Psoas muscle (tissue), 8 donors: ENCODE measurements around the gene FAM83C. TPM values are rescaled to one million over a fixed set of nuclear protein-coding genes. Genes with fewer than 3 reads are reported as not detected.

Experiments
- ATAC-seq, 4 donors: fragments of 200-7000 bp; cut with Tn5 transposase; one replicate each; pipeline ENCODE4 v1.9.1; 2020; ENCODE audit warnings: moderate library complexity in 3 of 4, mild to moderate bottlenecking in 2 of 4
- DNase-seq, 2 donors: peaks; one replicate each; pipeline ENCODE4 v3.0.0-alpha.2; 2020
- H3K27ac ChIP-seq: fragments of 200-600 bp; one replicate; pipeline ENCODE4 v1.8.0; 2022
- H3K27me3 ChIP-seq, 3 donors: fragments of 200-600 bp in 1 of 3; one replicate each; pipeline versions ENCODE4 v1.6.1 to v1.8.0; 2013 to 2022; ENCODE audit warnings: low read length in 2 of 3, mild to moderate bottlenecking in 2 of 3, moderate library complexity in 1 of 3; ENCODE audit not compliant: insufficient read depth in 3 of 3
- H3K36me3 ChIP-seq, 2 donors: fragments of 200-600 bp in 1 of 2; one replicate each; pipeline versions ENCODE4 v1.6.1 to v1.8.0; 2013 to 2022; ENCODE audit warnings: low read depth in 1 of 2, mild to moderate bottlenecking in 1 of 2, moderate library complexity in 1 of 2; ENCODE audit not compliant: insufficient read depth in 1 of 2
- H3K4me1 ChIP-seq: fragments of 200-600 bp; one replicate; pipeline ENCODE4 v1.8.0; 2022
- H3K4me3 ChIP-seq: fragments of 200-600 bp; one replicate; pipeline ENCODE4 v1.8.0; 2022; ENCODE audit warnings: mild to moderate bottlenecking
- H3K9me3 ChIP-seq: fragments of 200-600 bp; one replicate; pipeline ENCODE4 v1.8.0; 2022
- CTCF ChIP-seq: fragments of 200-600 bp; IDR thresholded peaks from one replicate; pipeline ENCODE4 v1.8.0; 2022; ENCODE audit warnings: antibody characterized with exemption
- WGBS, 3 donors: extraction: QIAGEN DNeasy Blood & Tissue Kit; methylation state at CpG; one replicate each; pipeline versions ENCODE4 v1.1.6 to v1.1.7; 2013; 5-methylcytosine and 5-hydroxymethylcytosine counted together
- intact Hi-C, 2 donors: fragments of 100-400 bp; cut with DNase I; formaldehyde crosslinking; loops; one replicate each; pipeline versions ENCODE4 v1.11.0 to v1.14.2; 2022
- polyA plus RNA-seq, 3 donors: library from polyadenylated mRNA; stranded (reverse); fragments of 200-250 nt; gene quantifications; one replicate each; pipeline ENCODE4 v1.2.3, GENCODE V29; 2013
- total RNA-seq, 4 donors: library from RNA; stranded (reverse); fragmentation: NEBNext Ultra II Directional in 2 of 4; extraction: Animal tissue kit (Norgen Biotek cat#: 25700) in 2 of 4; gene quantifications; one replicate each; pipeline versions ENCODE4 v1.2.1 to v1.2.4, GENCODE V29; 2021 to 2023
- donor health status: healthy with polysubstance abuse.
- donor health status: DM: no; HTN: no; CAD: no; lungs with moderate emphysema.
- donor health status: Bipolar disorder and iron deficiency.
- donor health status: healthy.
- donor health status: DM: yes; HTN: yes; CAD: no.
- donor health status: DM: no; HTN: no; CAD: no.
- donor health status: DM: no; HTN: no; CAD: no.
- donor health status: DM: yes; HTN: yes; CAD: no.

Gene FAM83C
- total and polyA plus RNA-seq, 7 donors: 0.04 to 0.07 (median 0.04) TPM; not detected in 4

GRCh38 chr20:35297740-35298139, 5.5 kb upstream of the FAM83C start:
- Histone ChIP-seq H3K9me3 (no peaks in the 10 kb centered on the region), H3K4me3 (no peak overlapping the region), H3K27ac (no peak overlapping the region), H3K36me3 (peaks cover 0 to 9% of the 10 kb centered on the region in 2 donors), H3K27me3 (peaks cover 0 to 14% (median 4%) of the 10 kb centered on the region in 3 donors), H3K4me1 (no peaks in the 10 kb centered on the region)
- no peak for TF ChIP-seq CTCF
- intact Hi-C loops: no loop called here
- WGBS, 3 donors: 86 to 88% (median 88%) methylated on average over 14 of the region's 14 CpGs
- no peak for DNase-seq
- ATAC-seq: no peak

DNA sequence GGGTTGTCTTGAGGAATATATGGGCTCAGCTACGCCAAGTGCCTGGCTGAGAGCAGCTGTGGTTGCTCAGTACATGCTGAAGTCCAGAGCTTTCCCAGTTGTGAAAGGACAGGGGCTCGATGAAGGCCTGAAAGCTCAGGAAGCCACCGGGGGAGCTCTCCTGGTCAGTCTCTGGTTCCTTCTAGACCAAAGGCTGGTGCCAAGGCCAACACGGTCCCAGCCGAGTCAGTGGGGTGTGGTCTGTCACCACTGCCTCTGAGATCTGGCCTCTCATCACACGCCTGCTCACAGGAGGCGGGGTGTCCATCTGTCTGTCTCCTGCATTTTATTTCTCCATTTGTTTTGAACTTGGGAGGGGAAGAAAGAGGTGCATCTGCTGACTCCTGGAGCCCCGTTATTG, 4.9 kb upstream of the FAM83C start:
- peaks cover 0 to 8% of the 10 kb centered on the region in 2 donors for H3K36me3 ChIP-seq
- no peak overlapping the region for H3K4me3 ChIP-seq
- H3K27ac ChIP-seq: no peak overlapping the region
- WGBS, 3 donors: 41 to 49% (median 47%) methylated on average over 8 of the region's 8 CpGs
- intact Hi-C loops: no loop called here
- H3K27me3 ChIP-seq: peaks cover 0 to 19% (median 4%) of the 10 kb centered on the region in 3 donors
- H3K9me3 ChIP-seq: no peaks in the 10 kb centered on the region
- H3K4me1 ChIP-seq: no peaks in the 10 kb centered on the region
- no peak for ATAC-seq
- DNase-seq: no peak
- no peak for TF ChIP-seq CTCF

GRCh38 chr20:35296101-35296554, 3.9 kb upstream of the FAM83C start:
- no peak for TF ChIP-seq CTCF
- H3K4me1 ChIP-seq: no peaks in the 10 kb centered on the region
- no peak overlapping the region for H3K4me3 ChIP-seq
- DNase-seq (no peak), ATAC-seq (no peak)
- peaks cover 0 to 25% (median 4%) of the 10 kb centered on the region in 3 donors for H3K27me3 ChIP-seq
- intact Hi-C loops: no loop called here
- H3K9me3 ChIP-seq: no peaks in the 10 kb centered on the region
- H3K27ac ChIP-seq: no peak overlapping the region
- no peaks in the 10 kb centered on the region for H3K36me3 ChIP-seq
- WGBS, 3 donors: 36 to 45% (median 43%) methylated on average over 9 of the region's 9 CpGs

- Histone ChIP-seq H3K27me3 (peaks cover 0 to 25% (median 4%) of the 10 kb centered on the region in 3 donors), H3K36me3 (no peaks in the 10 kb centered on the region), H3K9me3 (no peaks in the 10 kb centered on the region), H3K4me1 (no peaks in the 10 kb centered on the region), H3K4me3 (no peak overlapping the region), H3K27ac (no peak overlapping the region)
- no peak for ATAC-seq
- DNase-seq: no peak
- WGBS, 3 donors: 69 to 76% (median 75%) methylated on average over 8 of the region's 8 CpGs
- intact Hi-C loops: no loop called here
- TF ChIP-seq CTCF: no peak
Observed at GRCh38 chr20:35295674-35296073, 3.4 kb upstream of the FAM83C start.

DNA sequence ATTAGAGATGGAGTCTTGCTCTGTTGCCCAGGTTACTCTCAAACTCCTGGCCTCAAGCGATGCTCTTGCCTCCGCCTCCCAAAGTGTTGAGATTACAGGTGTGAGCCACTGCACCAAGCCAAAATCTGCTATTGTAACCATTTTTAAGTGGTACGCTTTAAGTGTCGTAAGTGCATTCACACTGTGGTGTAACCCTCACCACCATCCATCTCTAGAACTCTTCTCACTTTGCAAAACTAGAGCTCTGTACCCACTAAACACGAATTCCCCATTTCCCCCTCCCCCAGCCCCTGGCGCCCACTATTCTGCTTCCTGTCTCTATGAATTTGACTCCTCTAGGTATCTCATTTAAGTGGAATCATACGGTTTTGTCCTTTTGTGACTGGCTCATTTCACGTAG, 2.8 kb upstream of the FAM83C start:
- no peaks in the 10 kb centered on the region for H3K4me1 ChIP-seq
- WGBS, 3 donors: 69 to 76% (median 71%) methylated on average over 8 of the region's 8 CpGs

More for the DNA sequence above, 2.8 kb upstream of the FAM83C start:
- peaks cover 0 to 25% (median 4%) of the 10 kb centered on the region in 3 donors for H3K27me3 ChIP-seq
- no peak for DNase-seq
- no peak overlapping the region for H3K4me3 ChIP-seq
- H3K9me3 ChIP-seq: no peaks in the 10 kb centered on the region
- ATAC-seq: no peak
- no peak for TF ChIP-seq CTCF
- H3K36me3 ChIP-seq: no peaks in the 10 kb centered on the region
- H3K27ac ChIP-seq: no peak overlapping the region
- intact Hi-C loops: no loop called here
